Measurements from ENCODE around the gene KCNH2.
"Not testable (repeated sequence)": the region's sequence is repeated elsewhere in the genome, so short reads cannot be mapped to it uniquely, and the experiment has no call there.

KCNH2 gene

DNA sequence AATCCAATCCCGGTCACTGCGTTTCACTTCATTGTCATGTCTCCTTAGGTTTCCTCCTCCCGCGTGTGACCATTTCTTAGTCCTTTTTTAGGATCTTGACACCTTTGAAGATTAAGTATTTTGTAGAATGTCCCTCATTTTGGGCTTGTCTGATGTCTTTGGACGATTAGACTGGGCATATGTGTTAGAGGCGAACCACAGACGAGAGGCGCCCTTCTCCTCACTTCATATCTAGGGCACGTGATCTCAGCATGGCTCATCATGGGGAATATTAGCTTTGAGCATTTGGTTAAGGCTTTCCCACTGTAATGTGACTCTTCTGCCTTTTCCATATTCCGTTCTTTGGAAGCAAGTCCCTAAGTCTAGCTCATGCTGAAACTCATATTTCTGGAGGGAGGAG lies 59.0 kb downstream of the KCNH2 start:
- no peak for ATAC-seq
- Mint-ChIP-seq H3K9me3 (no peaks in the 10 kb centered on the region), H3K4me1 (peaks cover 5% of the 10 kb centered on the region), H3K27ac (no peak overlapping the region), H3K27me3 (peaks cover 15% of the 10 kb centered on the region), H3K4me3 (no peak overlapping the region), H3K36me3 (ENCODE audit: low read depth) (no peaks in the 10 kb centered on the region)
- DNase-seq: no peak

DNA sequence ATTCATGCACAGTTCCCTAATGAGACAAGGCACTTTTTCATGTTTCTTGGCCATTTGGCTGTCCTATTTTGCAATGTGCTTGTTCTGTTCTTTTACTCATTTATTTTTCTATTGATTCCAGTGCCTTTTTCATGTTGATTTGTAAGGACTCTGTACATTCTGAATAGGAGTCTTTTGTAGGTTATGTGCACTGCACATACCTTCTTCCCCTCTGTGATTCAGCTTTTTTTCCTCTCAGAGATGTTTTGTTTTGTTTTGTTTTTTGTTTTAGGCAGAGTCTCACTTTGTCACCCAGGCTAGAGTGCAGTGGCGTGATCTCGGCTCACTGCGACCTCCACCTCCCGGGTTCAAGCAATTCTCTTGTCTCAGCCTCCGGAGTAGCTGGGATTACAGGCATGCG lies 59.7 kb downstream of the KCNH2 start:
- ATAC-seq: no peak
- Mint-ChIP-seq H3K36me3 (ENCODE audit: low read depth) (no peaks in the 10 kb centered on the region), H3K27ac (no peak overlapping the region), H3K4me3 (no peak overlapping the region), H3K4me1 (peaks cover 3% of the 10 kb centered on the region), H3K9me3 (no peaks in the 10 kb centered on the region), H3K27me3 (peaks cover 15% of the 10 kb centered on the region)
- no peak for DNase-seq

DNA sequence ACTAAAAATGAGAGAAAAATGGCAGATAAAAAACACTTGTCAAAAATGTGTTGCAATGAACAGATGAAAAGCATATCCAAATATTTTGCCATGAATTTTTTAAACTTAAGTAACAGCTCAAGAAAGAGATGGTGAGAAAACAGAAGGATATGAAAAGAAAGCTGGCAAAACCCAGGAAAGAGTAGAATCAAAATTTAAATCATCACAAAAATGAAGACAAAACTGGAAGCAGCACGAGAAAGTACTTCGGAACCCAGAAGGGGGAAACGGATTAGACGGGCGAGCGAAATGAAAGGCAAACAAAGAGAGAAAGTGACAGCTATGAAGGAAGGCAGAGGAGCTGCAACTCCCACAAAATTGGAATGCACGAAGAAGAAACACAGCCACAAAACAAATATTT lies 60.2 kb downstream of the KCNH2 start:
- DNase-seq (no peak), ATAC-seq (no peak)
- peaks cover 15% of the 10 kb centered on the region for H3K27me3 Mint-ChIP-seq
- no peak overlapping the region for H3K4me3 Mint-ChIP-seq
- no peak overlapping the region for H3K27ac Mint-ChIP-seq
- no peaks in the 10 kb centered on the region for H3K36me3 Mint-ChIP-seq (ENCODE audit: low read depth)
- H3K4me1 Mint-ChIP-seq: no peaks in the 10 kb centered on the region
- H3K9me3 Mint-ChIP-seq: no peaks in the 10 kb centered on the region

DNA sequence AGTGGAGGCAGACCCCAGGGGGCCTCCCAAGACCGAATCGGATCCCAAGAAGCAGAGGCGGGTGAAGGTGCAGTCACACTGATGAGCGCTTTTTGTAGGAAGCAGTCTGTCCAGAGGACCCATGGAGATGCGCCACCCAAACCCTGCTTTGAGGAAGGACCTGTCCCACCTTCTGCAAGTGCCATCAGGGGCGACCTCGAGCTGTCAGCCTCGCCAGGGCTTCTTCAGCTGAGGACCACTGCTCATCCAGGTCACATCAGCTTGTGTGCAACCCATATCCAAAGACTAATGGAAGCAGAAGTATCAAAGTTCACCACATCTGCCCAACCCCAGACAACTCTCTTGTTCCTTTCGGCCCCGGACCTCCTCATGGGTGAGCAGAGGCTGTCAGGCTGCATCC lies 61.5 kb downstream of the KCNH2 start:
- Mint-ChIP-seq H3K27ac (no peak overlapping the region), H3K4me1 (no peaks in the 10 kb centered on the region), H3K9me3 (no peaks in the 10 kb centered on the region), H3K27me3 (peaks cover 15% of the 10 kb centered on the region), H3K4me3 (no peak overlapping the region), H3K36me3 (ENCODE audit: low read depth) (no peaks in the 10 kb centered on the region)
- ATAC-seq (no peak), DNase-seq (no peak)

DNA sequence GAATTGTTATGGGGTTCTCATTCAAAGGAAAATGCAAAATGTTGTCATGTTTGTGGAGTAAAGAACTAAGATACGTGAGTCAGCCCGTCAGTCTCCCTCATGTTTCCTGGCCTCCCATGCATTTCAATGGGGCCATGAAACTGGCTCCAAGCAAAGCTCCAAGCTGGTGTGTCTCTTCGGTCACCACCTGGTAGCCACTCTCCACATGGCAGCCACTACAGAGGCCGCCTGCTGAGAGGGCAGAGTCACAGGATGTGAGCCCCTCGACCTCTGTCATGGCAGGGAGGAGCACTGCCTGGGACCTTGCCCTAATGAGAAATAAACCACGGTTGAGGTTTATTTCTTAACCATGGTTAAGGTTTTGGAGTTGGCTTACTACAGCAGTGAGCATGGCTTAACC lies 63.2 kb downstream of the KCNH2 start:
- peak; percentile 33 for ATAC-seq
- H3K36me3 Mint-ChIP-seq (ENCODE audit: low read depth): no peaks in the 10 kb centered on the region

DNA sequence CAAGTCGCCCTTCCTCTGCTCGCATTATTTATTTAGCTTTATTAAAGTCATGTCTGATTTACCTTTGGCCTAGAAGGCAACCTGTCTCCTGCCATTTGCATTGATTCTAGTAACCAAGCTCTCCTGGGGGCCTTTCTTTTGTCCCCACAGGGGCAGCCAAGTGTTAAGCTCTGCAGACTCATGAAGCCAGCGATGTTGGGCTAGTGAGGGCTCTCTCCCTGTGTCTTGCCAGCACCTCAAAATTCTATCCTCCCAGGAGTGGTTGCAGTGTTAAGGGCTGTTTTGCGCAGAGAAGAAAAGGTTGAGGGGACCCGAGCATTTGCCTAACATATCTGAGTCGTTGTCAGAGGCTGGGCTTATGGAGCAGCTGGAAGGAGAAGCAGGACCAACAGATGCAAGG lies 63.9 kb downstream of the KCNH2 start:
- ATAC-seq (no peak), DNase-seq (no peak)
- peaks cover 23% of the 10 kb centered on the region for H3K27me3 Mint-ChIP-seq
- no peaks in the 10 kb centered on the region for H3K9me3 Mint-ChIP-seq
- H3K36me3 Mint-ChIP-seq (ENCODE audit: low read depth): no peaks in the 10 kb centered on the region
- no peak overlapping the region for H3K4me3 Mint-ChIP-seq
- no peak overlapping the region for H3K27ac Mint-ChIP-seq
- peaks cover 3% of the 10 kb centered on the region for H3K4me1 Mint-ChIP-seq

More for the DNA sequence above, 63.2 kb downstream of the KCNH2 start:
- no peak for DNase-seq
- H3K9me3 Mint-ChIP-seq: no peaks in the 10 kb centered on the region
- no peak overlapping the region for H3K4me3 Mint-ChIP-seq
- peaks cover 22% of the 10 kb centered on the region for H3K27me3 Mint-ChIP-seq
- no peak overlapping the region for H3K27ac Mint-ChIP-seq
- H3K4me1 Mint-ChIP-seq: no peaks in the 10 kb centered on the region

DNA sequence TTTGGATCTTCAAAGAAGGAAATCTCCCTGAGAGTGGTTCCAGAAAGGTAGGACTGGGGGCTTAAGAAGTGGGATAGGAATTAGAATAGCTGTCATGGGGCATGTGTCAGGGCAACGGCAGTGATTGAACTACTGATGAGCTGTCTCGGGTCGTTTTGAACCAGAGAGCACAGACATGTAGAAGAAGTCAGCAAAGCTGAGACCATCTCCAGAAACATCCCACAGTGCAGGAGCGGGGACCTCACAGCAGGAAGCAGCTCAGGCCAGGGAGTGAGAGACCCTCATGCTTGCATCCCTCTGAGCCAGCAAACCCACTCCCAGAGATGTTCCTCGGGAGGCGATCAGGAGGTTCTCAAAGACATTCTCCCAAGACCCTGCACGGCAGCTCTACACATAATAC lies 65.7 kb downstream of the KCNH2 start:
- Mint-ChIP-seq H3K27me3 (peaks cover 15% of the 10 kb centered on the region), H3K36me3 (ENCODE audit: low read depth) (no peaks in the 10 kb centered on the region), H3K9me3 (no peaks in the 10 kb centered on the region), H3K27ac (no peak overlapping the region), H3K4me1 (peaks cover 7% of the 10 kb centered on the region), H3K4me3 (no peak overlapping the region)
- ATAC-seq (no peak), DNase-seq (no peak)

DNA sequence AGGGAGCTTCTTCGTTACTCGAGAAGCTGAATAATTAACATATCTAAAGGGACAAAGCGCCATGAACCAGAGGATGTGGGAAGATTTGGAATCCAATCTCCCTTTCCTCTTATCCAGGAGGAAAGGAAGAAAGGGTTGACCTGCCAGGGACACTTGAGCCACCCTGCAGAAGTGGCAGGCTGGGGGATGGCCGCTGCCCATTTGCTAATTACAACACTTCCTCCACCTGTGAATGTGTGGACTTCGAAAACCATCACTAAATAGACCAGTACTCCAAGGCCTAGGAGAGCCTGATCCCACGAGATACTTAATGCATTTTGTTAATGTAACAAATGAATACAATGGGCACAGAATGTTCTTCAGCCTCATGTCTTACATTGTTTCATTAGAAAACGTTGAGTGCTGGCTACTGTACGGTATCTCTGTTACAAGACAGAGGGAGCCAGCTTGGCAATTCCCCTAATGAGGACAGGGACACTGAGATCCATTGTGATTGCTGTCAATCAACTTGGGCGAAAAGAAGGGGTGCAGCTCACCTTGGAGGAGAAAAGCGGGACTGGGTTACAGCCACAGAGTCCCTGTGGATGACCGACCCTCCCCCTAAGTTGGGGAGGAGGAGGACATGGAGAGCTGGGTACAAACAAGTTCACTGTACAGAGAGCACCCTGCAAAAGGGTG lies 66.4 kb downstream of the KCNH2 start:
- H3K27me3 Mint-ChIP-seq: peaks cover 17% of the 10 kb centered on the region
- no peak for DNase-seq
- H3K9me3 Mint-ChIP-seq: no peaks in the 10 kb centered on the region
- no peak for ATAC-seq
- H3K27ac Mint-ChIP-seq: no peak overlapping the region
- H3K4me3 Mint-ChIP-seq: no peak overlapping the region
- peaks cover 7% of the 10 kb centered on the region for H3K4me1 Mint-ChIP-seq
- no peaks in the 10 kb centered on the region for H3K36me3 Mint-ChIP-seq (ENCODE audit: low read depth)

DNA sequence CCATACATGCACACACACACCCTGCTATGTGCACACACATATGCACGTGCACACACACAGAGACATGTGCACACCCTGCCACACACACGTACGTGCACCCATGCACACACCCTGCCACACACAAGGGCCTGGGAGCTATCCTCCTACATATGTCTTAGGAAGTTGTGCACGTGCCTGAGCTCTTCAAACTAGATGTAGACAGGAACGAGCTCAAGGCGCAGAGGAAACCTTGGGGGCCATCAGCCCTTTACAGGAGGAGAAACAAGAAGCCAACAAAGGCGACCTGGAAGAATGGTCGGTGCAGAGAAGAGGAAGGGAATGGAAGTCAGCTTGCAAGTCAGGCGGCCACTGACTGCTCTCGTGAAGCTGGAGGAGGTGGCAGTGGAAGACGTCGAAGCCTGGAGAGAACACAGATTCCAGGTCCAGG lies 67.1 kb downstream of the KCNH2 start:
- no peak for ATAC-seq
- no peaks in the 10 kb centered on the region for H3K36me3 Mint-ChIP-seq (ENCODE audit: low read depth)
- H3K4me3 Mint-ChIP-seq: no peak overlapping the region
- H3K9me3 Mint-ChIP-seq: no peaks in the 10 kb centered on the region
- no peak overlapping the region for H3K27ac Mint-ChIP-seq
- no peak for DNase-seq
- H3K27me3 Mint-ChIP-seq: peaks cover 21% of the 10 kb centered on the region
- peaks cover 7% of the 10 kb centered on the region for H3K4me1 Mint-ChIP-seq

DNA sequence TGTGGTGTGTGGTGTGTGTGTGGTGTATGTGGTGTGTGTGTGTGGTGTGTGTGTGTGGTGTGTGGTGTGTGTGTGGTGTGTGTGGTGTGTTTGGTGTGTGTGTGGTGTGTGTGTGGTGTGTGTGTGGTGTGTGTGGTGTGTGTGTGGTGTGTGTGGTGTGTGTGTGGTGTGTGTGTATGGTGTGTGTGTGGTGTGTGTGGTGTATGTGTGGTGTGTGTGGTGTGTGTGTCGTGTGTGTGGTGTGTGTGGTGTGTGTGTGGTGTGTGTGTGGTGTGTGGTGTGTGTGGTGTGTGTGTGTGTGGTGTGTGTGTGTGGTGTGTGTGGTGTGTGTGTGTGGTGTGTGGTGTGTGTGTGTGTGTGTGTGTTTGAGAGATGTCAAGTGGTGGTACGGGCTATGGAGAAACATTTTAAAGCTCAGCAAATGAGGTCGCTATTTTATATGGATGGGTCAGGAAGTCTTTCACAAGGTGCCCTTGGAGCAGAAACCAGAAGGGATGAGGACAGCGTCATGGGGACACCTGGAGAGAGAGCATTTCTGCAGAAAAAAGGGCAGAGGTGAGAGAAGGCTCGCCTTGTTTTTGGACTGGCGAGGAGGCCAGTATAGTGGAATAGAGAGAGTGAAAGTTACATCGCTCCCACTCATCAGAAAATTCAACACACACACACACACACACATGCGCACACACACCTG lies 67.7 kb downstream of the KCNH2 start:
- ATAC-seq; H3K4me1 Mint-ChIP-seq; H3K9me3 Mint-ChIP-seq; H3K4me3 Mint-ChIP-seq; H3K36me3 Mint-ChIP-seq (ENCODE audit: low read depth); DNase-seq; H3K27ac Mint-ChIP-seq: not testable (repeated sequence)
- H3K27me3 Mint-ChIP-seq: peaks cover 23% of the 10 kb centered on the region

DNA sequence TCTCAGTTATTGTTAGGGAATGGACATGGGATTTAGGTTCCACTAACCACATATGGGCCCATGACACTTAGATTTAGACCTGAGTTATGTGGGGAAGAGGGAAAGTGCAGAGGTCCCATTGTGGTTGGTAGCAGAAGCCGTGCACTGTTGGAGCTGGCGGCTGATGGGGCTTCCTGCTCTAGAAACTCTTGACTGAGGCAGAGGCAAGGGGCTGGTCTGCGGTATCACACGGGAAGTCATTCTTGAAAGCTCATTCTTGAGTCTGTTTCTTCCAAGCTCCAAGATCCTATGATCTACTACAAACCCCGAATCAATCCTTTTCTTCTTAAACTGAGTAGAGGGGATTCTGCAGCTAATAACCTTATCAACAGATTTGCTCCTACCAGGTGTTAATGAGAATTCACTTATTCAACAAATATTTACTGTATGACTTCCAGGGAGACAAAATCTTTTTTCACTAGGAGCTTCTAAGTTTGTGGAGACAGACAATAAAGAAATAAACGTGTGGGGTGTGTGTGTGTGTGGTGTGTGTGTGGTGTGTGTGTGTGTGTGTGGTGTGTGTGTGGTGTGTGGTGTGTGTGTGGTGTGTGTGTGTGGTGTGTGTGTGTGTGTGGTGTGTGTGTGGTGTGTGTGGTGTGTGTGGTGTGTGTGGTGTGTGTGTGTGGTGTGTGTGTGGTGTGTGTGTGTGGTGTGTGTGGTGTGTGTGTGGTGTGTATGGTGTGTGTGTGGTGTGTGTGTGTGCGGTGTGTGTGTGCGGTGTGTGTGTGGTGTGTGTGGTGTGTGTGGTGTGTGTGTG lies 68.7 kb downstream of the KCNH2 start:
- Mint-ChIP-seq H3K36me3 (ENCODE audit: low read depth) (no peaks in the 10 kb centered on the region), H3K4me3 (no peak overlapping the region), H3K27me3 (peaks cover 27% of the 10 kb centered on the region), H3K27ac (no peak overlapping the region), H3K9me3 (no peaks in the 10 kb centered on the region), H3K4me1 (peaks cover 7% of the 10 kb centered on the region)
- DNase-seq (peak; percentile 35), ATAC-seq (no peak)

DNA sequence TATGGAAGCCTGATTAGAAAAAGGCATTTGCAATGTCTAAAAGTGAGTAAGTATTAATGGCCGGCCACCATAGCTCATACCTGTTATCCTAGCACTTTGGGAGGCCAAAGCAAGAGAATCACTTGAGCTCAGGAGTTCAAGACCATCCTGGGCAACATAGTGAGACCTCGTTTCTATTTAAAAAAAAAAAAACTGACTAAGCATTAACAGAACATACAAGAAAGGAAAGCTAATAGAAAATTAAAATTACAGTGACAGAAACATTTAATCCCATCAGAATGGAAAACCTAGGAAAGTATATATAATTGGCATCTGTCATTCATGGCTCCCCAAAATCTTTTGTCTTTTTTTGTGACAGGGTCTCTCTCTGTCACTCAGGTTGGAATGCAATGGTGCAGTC lies 69.9 kb downstream of the KCNH2 start:
- ATAC-seq: no peak
- no peak for DNase-seq
- Mint-ChIP-seq H3K36me3 (ENCODE audit: low read depth) (no peaks in the 10 kb centered on the region), H3K4me1 (peaks cover 10% of the 10 kb centered on the region), H3K27ac (no peak overlapping the region), H3K4me3 (no peak overlapping the region), H3K27me3 (peaks cover 33% of the 10 kb centered on the region), H3K9me3 (no peaks in the 10 kb centered on the region)

DNA sequence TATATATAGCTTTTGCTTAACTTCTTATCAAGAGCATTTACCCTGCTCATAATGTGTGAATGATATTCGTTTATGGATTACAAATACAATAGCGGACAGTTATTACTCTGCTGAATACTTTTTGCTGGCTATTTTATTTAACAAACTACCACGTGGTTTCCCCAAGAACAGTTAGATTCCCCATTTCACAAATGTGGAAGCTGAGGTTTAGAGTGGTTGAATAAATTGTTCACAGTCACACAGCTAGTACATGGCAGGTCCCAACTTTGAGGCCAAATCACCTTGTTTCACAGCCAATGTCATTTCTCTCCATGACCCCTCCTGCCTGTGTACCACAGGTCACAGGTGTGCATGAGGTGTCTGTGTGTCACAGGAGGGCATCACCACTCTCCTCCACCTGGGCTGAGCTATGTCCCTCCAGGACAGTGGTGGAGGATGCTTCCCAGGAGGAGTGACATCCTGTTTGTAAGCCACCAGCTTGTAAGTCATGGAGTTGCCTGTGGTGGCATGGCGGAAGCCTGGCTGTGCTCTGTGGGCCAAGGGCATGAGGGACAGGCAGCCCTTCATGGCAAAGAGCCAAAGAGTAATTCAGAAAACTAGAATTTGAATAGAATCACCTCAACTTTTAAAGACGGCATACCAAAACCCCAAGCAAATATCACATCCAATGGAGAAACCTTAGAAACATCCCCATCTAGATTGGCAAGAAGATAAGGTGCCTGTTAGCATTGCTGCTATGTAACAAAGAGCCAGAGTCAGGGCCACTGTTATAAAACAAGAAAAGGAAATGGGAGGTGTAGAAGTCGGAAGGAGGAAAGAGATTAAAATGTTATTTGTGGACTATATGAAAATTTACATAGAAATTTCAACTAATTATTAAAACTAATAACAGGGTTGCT lies 73.9 kb downstream of the KCNH2 start:
- no peak overlapping the region for H3K4me3 Mint-ChIP-seq
- peaks cover 51% of the 10 kb centered on the region for H3K27me3 Mint-ChIP-seq
- peaks cover 7% of the 10 kb centered on the region for H3K4me1 Mint-ChIP-seq
- no peaks in the 10 kb centered on the region for H3K9me3 Mint-ChIP-seq
- no peak for DNase-seq
- H3K36me3 Mint-ChIP-seq (ENCODE audit: low read depth): no peaks in the 10 kb centered on the region
- no peak overlapping the region for H3K27ac Mint-ChIP-seq
- no peak for ATAC-seq

DNA sequence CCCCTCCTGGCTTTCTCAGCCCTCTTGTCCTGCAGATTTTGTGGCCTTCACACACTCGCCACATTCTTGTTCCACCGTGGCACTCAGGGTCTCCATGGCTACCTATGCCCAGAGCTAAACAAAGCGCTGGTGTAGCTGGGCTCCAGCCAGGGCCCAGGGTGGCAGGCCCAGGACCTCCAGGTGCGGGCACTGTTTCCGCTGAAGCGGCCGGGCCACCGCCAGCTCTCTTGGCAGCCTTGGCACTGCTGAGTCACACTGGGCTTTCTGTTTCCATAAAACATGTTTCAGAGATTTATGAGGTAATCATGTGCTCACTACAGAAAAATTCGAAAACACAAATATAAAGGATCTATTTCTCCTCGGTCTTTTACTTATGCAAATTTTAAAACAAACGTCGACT lies 74.5 kb downstream of the KCNH2 start:
- Mint-ChIP-seq H3K27me3 (peaks cover 53% of the 10 kb centered on the region), H3K4me1 (peaks cover 6% of the 10 kb centered on the region), H3K27ac (no peak overlapping the region), H3K9me3 (no peaks in the 10 kb centered on the region), H3K36me3 (ENCODE audit: low read depth) (no peaks in the 10 kb centered on the region), H3K4me3 (no peak overlapping the region)
- ATAC-seq (peak; percentile 36), DNase-seq (no peak)

Data from activated naive CD8-positive, alpha-beta T cell treated with anti-CD3 and anti-CD28 coated beads, Interleukin-2, amount 50 U/mL, for 24 hours (primary cell).